Transverse colon (tissue), 4 donors: Measurements from ENCODE around the gene NFIA. TPM values are rescaled to one million over a fixed set of nuclear protein-coding genes. Genes with fewer than 3 reads are reported as not detected.

ENCODE experiments used
- DNase-seq: peaks from one replicate; pipeline ENCODE4 v3.0.0-alpha.2; 2019
- H3K27ac ChIP-seq, 4 donors: fragments of 200-600 bp; sonication (generic); 2 replicates each; pipeline ENCODE4 v1.5.1; 2016 to 2018; ENCODE audit warnings: inconsistent platforms in 4 of 4
- H3K27me3 ChIP-seq: fragments of 200-600 bp; sonication (generic); 2 replicates; pipeline ENCODE4 v1.5.1; 2017; ENCODE audit warnings: inconsistent platforms
- H3K36me3 ChIP-seq, 4 donors: fragments of 200-600 bp; sonication (generic); 2 replicates each; pipeline ENCODE4 v1.5.1; 2017 to 2019; ENCODE audit warnings: inconsistent platforms in 4 of 4
- H3K4me1 ChIP-seq, 4 donors: fragments of 200-600 bp; sonication (generic); 2 replicates each; pipeline ENCODE4 v1.5.1; 2017 to 2020; ENCODE audit warnings: inconsistent platforms in 4 of 4
- H3K4me3 ChIP-seq, 4 donors: fragments of 200-600 bp; sonication (generic); 1 replicate in 1 of 4; 2 replicates in 3 of 4; pipeline versions ENCODE4 v1.5.1 to v1.6.1; 2017 to 2019; ENCODE audit warnings: inconsistent platforms in 4 of 4
- H3K9me3 ChIP-seq, 2 donors: fragments of 200-600 bp; sonication (generic); 2 replicates each; pipeline ENCODE4 v1.5.1; 2017 to 2019; ENCODE audit warnings: inconsistent platforms in 2 of 2
- CTCF ChIP-seq, 5 experiments: fragments of 200-600 bp in 3 of 5; fragments of 450-650 bp in 2 of 5; sonication (generic) in 3 of 5; IDR thresholded peaks; 1 replicate in 2 of 5; 2 replicates in 3 of 5; pipeline ENCODE4 v1.5.1; 2016 to 2017; ENCODE audit warnings: antibody characterized with exemption in 5 of 5, inconsistent platforms in 3 of 5, mild to moderate bottlenecking in 2 of 5, moderate library complexity in 1 of 5
- EP300 ChIP-seq: sonication (generic); formaldehyde crosslinking; IDR thresholded peaks from one replicate; pipeline ENCODE4 v1.6.1; 2017; ENCODE audit warnings: antibody characterized with exemption, low read depth
- POLR2A ChIP-seq: fragments of 450-650 bp; IDR thresholded peaks from one replicate; pipeline ENCODE4 v1.6.1; 2016; ENCODE audit warnings: antibody characterized with exemption, mild to moderate bottlenecking, moderate library complexity
- POLR2AphosphoS5 ChIP-seq, 3 donors: sonication (generic); formaldehyde crosslinking; IDR thresholded peaks; one replicate each; pipeline ENCODE4 v1.6.1; 2016; ENCODE audit warnings: antibody characterized with exemption in 3 of 3
- WGBS, 2 donors: methylation state at CpG; one replicate each; pipeline ENCODE4 v1.1.5; 2018; ENCODE audit warnings: low coverage in 1 of 2; 5-methylcytosine and 5-hydroxymethylcytosine counted together
- in situ Hi-C, 4 donors: fragments of 200-750 bp; cut with MboI; loops; one replicate each; pipeline versions ENCODE4 v1.15.0 to v1.15.1; 2017; ENCODE audit warnings: low sequenced_read_pairs in 3 of 4, low pct_ligation_motif_present in 1 of 4, low pct_unique_long_range_greater_than_20kb in 1 of 4
- intact Hi-C: fragments of 100-400 bp; cut with DNase I; formaldehyde crosslinking; loops from one replicate; pipeline ENCODE4 v1.15.1; 2023; ENCODE audit warnings: low total_unique reads
- total RNA-seq, 4 donors: library from RNA; depleted of rRNA; stranded (reverse); fragments of >200 nt; gene quantifications; one replicate each; pipeline ENCODE4 v1.1.0, GENCODE V29; 2016

Gene NFIA
- total RNA-seq, 4 donors from 2014 or later: 17.3 to 37.2 (median 29.8) TPM

GRCh38 chr1:61083807-61084440, 1.6 kb downstream of the NFIA start:
- no peak for DNase-seq
- in situ Hi-C loops (no loop called here), intact Hi-C loops (no loop called here)
- 13 to 17% methylated on average over 8 to 15 of the region's 17 CpGs for WGBS, 2 donors
- peak overlapping the region; percentile 88 to 92 (median 90) for H3K4me3 ChIP-seq
- no peaks in the 10 kb centered on the region for H3K9me3 ChIP-seq
- H3K4me1 ChIP-seq: peaks cover 18 to 70% (median 44%) of the 10 kb centered on the region in 4 donors
- peaks cover 0 to 7% (median 0%) of the 10 kb centered on the region in 4 donors for H3K36me3 ChIP-seq
- H3K27me3 ChIP-seq: no peaks in the 10 kb centered on the region
- peak overlapping the region; percentile 93 to 96 (median 94) for H3K27ac ChIP-seq
- TF ChIP-seq EP300 (no peak), POLR2AphosphoS5 (IDR thresholded peaks at IDR 0.05) (no peak), CTCF (IDR thresholded peaks at IDR 0.05) (no peak), POLR2A (no peak)

- in situ Hi-C loops: no loop called here
- WGBS, 2 donors: 26 to 51% methylated on average over 5 of the region's 5 CpGs
- no peak for DNase-seq
- intact Hi-C loops: no loop called here
- peak overlapping the region; percentile 88 to 92 (median 90) for H3K4me3 ChIP-seq
- H3K4me1 ChIP-seq: peaks cover 14 to 70% (median 38%) of the 10 kb centered on the region in 4 donors
- no peaks in the 10 kb centered on the region for H3K27me3 ChIP-seq
- TF ChIP-seq POLR2A (no peak), CTCF (IDR thresholded peaks at IDR 0.05) (no peak), POLR2AphosphoS5 (IDR thresholded peaks at IDR 0.05) (no peak), EP300 (no peak)
- peak overlapping the region; percentile 93 to 96 (median 94) for H3K27ac ChIP-seq
- peaks cover 0 to 7% (median 0%) of the 10 kb centered on the region in 4 donors for H3K36me3 ChIP-seq
- H3K9me3 ChIP-seq: no peaks in the 10 kb centered on the region
These were observed 2.2 kb downstream of the NFIA start for GRCh38 chr1:61084491-61085031.

GRCh38 chr1:61085206-61085982, 3.0 kb downstream of the NFIA start:
- peaks cover 14 to 70% (median 34%) of the 10 kb centered on the region in 4 donors for H3K4me1 ChIP-seq
- WGBS, 2 donors: 32% methylated on average over 3 of the region's 3 CpGs
- peak overlapping the region in 2 of 4 donors; percentile 91 to 92 for H3K4me3 ChIP-seq
- no peaks in the 10 kb centered on the region for H3K27me3 ChIP-seq
- intact Hi-C loops: no loop called here
- in situ Hi-C loops: no loop called here
- H3K9me3 ChIP-seq: no peaks in the 10 kb centered on the region
- peak overlapping the region; percentile 93 to 96 (median 94) for H3K27ac ChIP-seq
- TF ChIP-seq POLR2A (no peak), CTCF (IDR thresholded peaks at IDR 0.05) (no peak), POLR2AphosphoS5 (IDR thresholded peaks at IDR 0.05) (no peak), EP300 (no peak)
- peaks cover 0 to 7% (median 0%) of the 10 kb centered on the region in 4 donors for H3K36me3 ChIP-seq
- DNase-seq: no peak

DNA sequence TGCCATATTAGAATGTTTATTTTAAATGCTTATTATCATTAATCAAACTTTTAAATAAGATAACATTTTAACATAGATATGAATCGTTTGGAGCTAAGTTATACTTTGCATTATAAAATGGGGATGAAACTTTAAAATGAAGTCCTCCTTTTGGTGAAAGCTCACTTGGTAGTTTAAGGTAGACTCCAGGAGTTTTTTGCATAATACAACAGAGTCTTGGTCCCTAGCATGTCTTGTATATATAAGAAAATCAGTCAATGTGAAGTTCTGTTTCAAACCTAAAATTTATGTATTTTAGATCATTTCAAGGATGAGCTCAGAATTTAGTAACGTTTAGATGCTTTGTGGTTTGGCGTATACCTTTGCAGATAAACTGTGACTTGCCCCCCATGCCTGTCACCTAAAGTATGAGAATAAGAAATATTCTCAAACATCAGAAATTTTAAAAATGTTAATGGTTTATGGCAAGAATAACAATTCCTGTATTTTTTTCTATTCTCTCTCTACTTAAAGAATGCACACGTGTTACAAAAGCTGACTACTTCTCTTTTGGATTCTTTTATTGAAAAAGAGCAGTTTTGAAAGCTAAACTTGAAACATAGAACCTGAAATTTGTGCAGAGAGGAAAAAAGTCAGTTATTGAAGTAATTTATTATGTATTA, 3.8 kb downstream of the NFIA start:
- peaks cover 0 to 7% (median 0%) of the 10 kb centered on the region in 4 donors for H3K36me3 ChIP-seq
- H3K27me3 ChIP-seq: no peaks in the 10 kb centered on the region
- in situ Hi-C loops (no loop called here), intact Hi-C loops (no loop called here)
- H3K4me3 ChIP-seq: no peak overlapping the region
- 44 to 47% methylated on average over 4 of the region's 4 CpGs for WGBS, 2 donors
- H3K27ac ChIP-seq: peak overlapping the region; percentile 93 to 96 (median 94)
- H3K9me3 ChIP-seq: no peaks in the 10 kb centered on the region
- no peak for DNase-seq
- no peak for TF ChIP-seq CTCF (IDR thresholded peaks at IDR 0.05)
- no peak for TF ChIP-seq EP300
- no peak for TF ChIP-seq POLR2A
- no peak for TF ChIP-seq POLR2AphosphoS5 (IDR thresholded peaks at IDR 0.05)
- H3K4me1 ChIP-seq: peaks cover 6 to 69% (median 31%) of the 10 kb centered on the region in 4 donors
